AG10803 (cell line): ENCODE results near the gene AMBRA1.
A peak's percentile ranks its signal among the peaks of the same experiment; 100 is the strongest.

ENCODE experiments used
- DNase-seq: peaks from one replicate; pipeline ENCODE4 v3.0.0; 2010; ENCODE audit warnings: low read depth
- H3K4me3 ChIP-seq: 2 replicates; pipeline ENCODE4 v1.5.1; 2011; ENCODE audit warnings: mild to moderate bottlenecking, low read length, control low read depth
- TF ChIP-seq, protein P1 (sequence below): conservative IDR thresholded peaks from 2 replicates; pipeline ENCODE4 v1.5.1; 2011; ENCODE audit warnings: mild to moderate bottlenecking, low read length, control low read depth, inconsistent platforms

The AMBRA1 gene

DNA sequence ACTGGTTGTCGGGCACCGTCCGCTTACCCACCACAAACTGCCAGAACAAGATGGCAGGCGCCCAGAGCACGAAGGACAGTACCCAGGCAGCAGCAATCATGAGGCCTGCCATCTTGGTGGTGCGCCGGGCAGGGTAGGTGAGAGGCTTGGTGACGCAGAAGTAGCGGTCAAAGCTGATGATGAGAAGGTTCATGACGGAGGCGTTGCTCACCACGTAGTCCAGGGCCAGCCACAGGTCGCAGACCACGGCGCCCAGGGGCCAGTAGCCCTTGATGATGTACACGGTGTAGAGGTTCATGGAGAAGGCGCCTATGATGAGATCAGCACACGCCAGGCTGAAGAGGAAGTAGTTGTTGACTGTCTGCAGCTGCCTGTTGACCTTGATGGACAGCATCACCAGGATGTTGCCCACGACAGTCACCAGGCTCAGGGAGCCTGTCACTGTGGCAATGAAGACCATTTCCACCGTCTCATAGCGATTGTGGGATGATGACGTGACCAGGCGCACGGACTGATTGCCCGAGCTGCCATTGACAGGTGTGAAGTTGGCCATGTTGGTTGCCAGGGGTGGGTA, 207.7 kb downstream of the AMBRA1 start:
- DNase-seq, result no peak
- TF ChIP-seq, protein P1, sequence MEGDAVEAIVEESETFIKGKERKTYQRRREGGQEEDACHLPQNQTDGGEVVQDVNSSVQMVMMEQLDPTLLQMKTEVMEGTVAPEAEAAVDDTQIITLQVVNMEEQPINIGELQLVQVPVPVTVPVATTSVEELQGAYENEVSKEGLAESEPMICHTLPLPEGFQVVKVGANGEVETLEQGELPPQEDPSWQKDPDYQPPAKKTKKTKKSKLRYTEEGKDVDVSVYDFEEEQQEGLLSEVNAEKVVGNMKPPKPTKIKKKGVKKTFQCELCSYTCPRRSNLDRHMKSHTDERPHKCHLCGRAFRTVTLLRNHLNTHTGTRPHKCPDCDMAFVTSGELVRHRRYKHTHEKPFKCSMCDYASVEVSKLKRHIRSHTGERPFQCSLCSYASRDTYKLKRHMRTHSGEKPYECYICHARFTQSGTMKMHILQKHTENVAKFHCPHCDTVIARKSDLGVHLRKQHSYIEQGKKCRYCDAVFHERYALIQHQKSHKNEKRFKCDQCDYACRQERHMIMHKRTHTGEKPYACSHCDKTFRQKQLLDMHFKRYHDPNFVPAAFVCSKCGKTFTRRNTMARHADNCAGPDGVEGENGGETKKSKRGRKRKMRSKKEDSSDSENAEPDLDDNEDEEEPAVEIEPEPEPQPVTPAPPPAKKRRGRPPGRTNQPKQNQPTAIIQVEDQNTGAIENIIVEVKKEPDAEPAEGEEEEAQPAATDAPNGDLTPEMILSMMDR, result no peak
- H3K4me3 ChIP-seq, result no peak overlapping the region

GRCh38 chr11:46385169-46386004, 208.4 kb downstream of the AMBRA1 start:
- DNase-seq, result no peak
- TF ChIP-seq, protein P1, result no peak
- no peak overlapping the region for H3K4me3 ChIP-seq

DNA sequence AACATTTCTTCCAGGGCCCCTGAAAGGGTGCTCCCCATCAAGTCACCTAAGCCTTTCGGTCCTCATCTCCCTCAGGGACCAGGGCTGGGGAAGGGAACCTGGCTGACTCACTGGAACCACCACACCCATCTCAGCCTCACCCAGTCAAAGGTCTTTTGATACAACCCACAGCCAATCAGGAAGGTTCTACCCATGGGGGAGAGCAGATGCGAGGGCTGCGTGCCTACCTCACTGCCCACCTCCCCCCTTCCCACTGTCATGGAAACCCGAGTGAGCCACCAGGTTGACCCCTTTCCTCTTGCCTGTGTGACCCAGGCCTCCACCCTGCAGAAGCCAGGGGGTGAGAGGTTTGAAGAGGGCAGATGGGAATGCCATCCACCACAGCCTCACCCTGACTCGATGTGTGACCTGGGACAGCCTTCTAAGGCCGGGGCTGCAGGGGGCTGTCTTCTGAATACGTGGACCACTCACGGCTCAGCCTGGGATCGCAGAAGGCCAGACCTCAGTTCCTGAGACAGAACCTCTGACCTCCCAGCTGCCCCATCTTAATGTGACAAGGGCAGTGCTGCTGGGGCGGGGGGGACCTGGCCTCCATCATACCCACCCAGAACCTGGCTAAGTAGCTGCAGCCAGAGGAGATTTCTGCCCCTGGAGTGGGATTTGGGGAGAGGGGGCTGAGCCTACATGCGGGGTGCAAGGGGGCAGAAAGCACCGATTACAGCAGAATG, 209.7 kb downstream of the AMBRA1 start:
- no peak overlapping the region for H3K4me3 ChIP-seq
- no peak for DNase-seq
- TF ChIP-seq, protein P1, result no peak

- TF ChIP-seq, protein P1, result no peak
- DNase-seq, result no peak
- H3K4me3 ChIP-seq, result no peak overlapping the region
Measured at GRCh38 chr11:46383404-46383758, 210.4 kb downstream of the AMBRA1 start.

GRCh38 chr11:46382646-46383403, 211.0 kb downstream of the AMBRA1 start:
- TF ChIP-seq, protein P1, result peak; percentile 62
- DNase-seq, result peak; percentile 43
- H3K4me3 ChIP-seq, result peak overlapping the region; percentile 58

GRCh38 chr11:46381819-46382645, 211.8 kb downstream of the AMBRA1 start:
- DNase-seq, result no peak
- H3K4me3 ChIP-seq, result peak overlapping the region; percentile 58
- TF ChIP-seq, protein P1, result no peak
